Endothelial cell of umbilical vein (primary cell): ENCODE data around the gene DGKI.

Source experiments
- CTCF ChIP-seq, 2 donors: IDR thresholded peaks; 1 replicate in 1 of 2; 2 replicates in 1 of 2; pipeline ENCODE4 v1.5.1; 2011; ENCODE audit warnings: low read length in 2 of 2, mild to moderate bottlenecking in 2 of 2, moderate library complexity in 2 of 2, control low read depth in 1 of 2, inconsistent platforms in 1 of 2, low read depth in 1 of 2; ENCODE audit not compliant: insufficient read depth in 1 of 2; ENCODE audit errors: extremely low read depth in 1 of 2
- EZH2 ChIP-seq: IDR thresholded peaks from 2 replicates; pipeline ENCODE4 v1.6.1; 2012; ENCODE audit warnings: borderline replicate concordance, low read depth, mild to moderate bottlenecking, moderate library complexity, low read length, inconsistent platforms; ENCODE audit not compliant: severe bottlenecking
- GATA2 ChIP-seq: IDR thresholded peaks from 2 replicates; pipeline ENCODE4 v1.7.0; 2011; ENCODE audit warnings: low read depth, mild to moderate bottlenecking, moderate library complexity, mixed read lengths, low read length; ENCODE audit not compliant: insufficient read length, insufficient read depth
- POLR2A ChIP-seq: IDR thresholded peaks from 2 replicates; pipeline ENCODE4 v1.6.1; 2012; ENCODE audit warnings: low read depth, mild to moderate bottlenecking, control low read depth, low read length
- POLR2AphosphoS5 ChIP-seq: IDR thresholded peaks from 2 replicates; pipeline ENCODE4 v1.6.1; 2012; ENCODE audit warnings: low read depth, mild to moderate bottlenecking, control low read depth, low read length, moderate library complexity; ENCODE audit not compliant: insufficient read depth

GRCh38 chr7:137835486-137836112 lies 11.2 kb downstream of the DGKI start:
- TF ChIP-seq CTCF (IDR thresholded peaks at IDR 0.05; ENCODE audit: extremely low read depth in 1 of 2, insufficient read depth in 1 of 2, low read depth in 1 of 2, low read length in 2 of 2) (no peak), EZH2 (no peak), POLR2A (no peak), GATA2 (no peak), POLR2AphosphoS5 (no peak)
